A673 (cell line): ENCODE results near the gene ANKMY1. TPM values are rescaled to one million over a fixed set of nuclear protein-coding genes. Genes with fewer than 3 reads are reported as not detected.

Experiments
- BruUV-seq: library from RNA; stranded (reverse); fragments of 400-500 nt; replicated peaks from 2 replicates; lab custom pipeline; 2021; lab: Mats Ljungman, UMichigan
- CTCF ChIA-PET: fragments of 300-600 bp; sonication (Branson Sonifier 250); formaldehyde crosslinking; loops from one replicate; lab custom pipeline; 2022; ENCODE audit warnings: antibody characterized with exemption; lab: Charles Lee
- POLR2A ChIA-PET: fragments of 300-600 bp; sonication (Branson Sonifier 250); formaldehyde crosslinking; loops from one replicate; lab custom pipeline; 2022; ENCODE audit warnings: antibody characterized with exemption; ENCODE audit not compliant: low non-redundant PET; lab: Charles Lee
- DNase-seq: peaks from one replicate; pipeline ENCODE4 v3.0.0-alpha.2; 2015; ENCODE audit warnings: low spot score
- H3K27ac ChIP-seq: fragments of 200-600 bp; sonication (generic); 2 replicates; pipeline ENCODE4 v1.5.1; 2016; ENCODE audit warnings: mixed run types, low read depth, mild to moderate bottlenecking, mixed read lengths, antibody characterized with exemption, low read length; ENCODE audit not compliant: poor library complexity, severe bottlenecking
- H3K27me3 ChIP-seq: fragments of 200-600 bp; sonication (generic); replicated peaks from 2 replicates; pipeline ENCODE4 v1.6.1; 2017; ENCODE audit warnings: mixed run types, low read depth, mild to moderate bottlenecking, mixed read lengths, antibody characterized with exemption, low read length; ENCODE audit not compliant: insufficient read depth, poor library complexity
- H3K36me3 ChIP-seq: fragments of 200-600 bp; sonication (generic); 2 replicates; pipeline ENCODE4 v1.6.1; 2016; ENCODE audit warnings: mixed run types, mild to moderate bottlenecking, mixed read lengths, antibody characterized with exemption, low read length; ENCODE audit not compliant: insufficient read depth, poor library complexity, severe bottlenecking
- H3K4me1 ChIP-seq: fragments of 200-600 bp; sonication (generic); 2 replicates; pipeline ENCODE4 v1.6.1; 2017; ENCODE audit warnings: mixed run types, mild to moderate bottlenecking, mixed read lengths, antibody characterized with exemption, low read length; ENCODE audit not compliant: insufficient read depth, poor library complexity, severe bottlenecking
- H3K4me3 ChIP-seq: fragments of 200-600 bp; sonication (generic); 2 replicates; pipeline ENCODE4 v1.5.1; 2016; ENCODE audit warnings: low read depth, mixed run types, mild to moderate bottlenecking, mixed read lengths, low read length; ENCODE audit not compliant: poor library complexity, severe bottlenecking
- H3K9me3 ChIP-seq: fragments of 200-600 bp; sonication (generic); 2 replicates; pipeline ENCODE4 v1.6.1; 2016; ENCODE audit warnings: mixed run types, low read depth, mild to moderate bottlenecking, mixed read lengths, antibody characterized with exemption, low read length; ENCODE audit not compliant: poor library complexity, severe bottlenecking
- CTCF ChIP-seq: fragments of 300-800, 200-600 bp; sonication (generic); conservative IDR thresholded peaks from 2 replicates; pipeline ENCODE4 v1.5.1; 2017; ENCODE audit warnings: low read depth, mild to moderate bottlenecking, antibody characterized with exemption, low read length, moderate library complexity, mixed read lengths
- EZH2 ChIP-seq: fragments of 200-600 bp; sonication (generic); IDR thresholded peaks from 2 replicates; pipeline ENCODE4 v1.6.1; 2017; ENCODE audit warnings: borderline replicate concordance, low read depth, mild to moderate bottlenecking, mixed read lengths, antibody characterized with exemption, low read length; ENCODE audit not compliant: poor library complexity, severe bottlenecking
- intact Hi-C: fragments of 100-400 bp; cut with micrococcal nuclease; formaldehyde crosslinking; loops from one replicate; pipeline ENCODE4 v1.10.0; 2022; ENCODE audit not compliant: unreplicated experiment
- total RNA-seq: library from RNA; stranded (reverse); gene quantifications from 2 replicates; pipeline ENCODE4 v1.2.3, GENCODE V29; 2021

Gene ANKMY1
- total RNA-seq, 1 experiment from 2014 or later = 21.8 TPM

DNA sequence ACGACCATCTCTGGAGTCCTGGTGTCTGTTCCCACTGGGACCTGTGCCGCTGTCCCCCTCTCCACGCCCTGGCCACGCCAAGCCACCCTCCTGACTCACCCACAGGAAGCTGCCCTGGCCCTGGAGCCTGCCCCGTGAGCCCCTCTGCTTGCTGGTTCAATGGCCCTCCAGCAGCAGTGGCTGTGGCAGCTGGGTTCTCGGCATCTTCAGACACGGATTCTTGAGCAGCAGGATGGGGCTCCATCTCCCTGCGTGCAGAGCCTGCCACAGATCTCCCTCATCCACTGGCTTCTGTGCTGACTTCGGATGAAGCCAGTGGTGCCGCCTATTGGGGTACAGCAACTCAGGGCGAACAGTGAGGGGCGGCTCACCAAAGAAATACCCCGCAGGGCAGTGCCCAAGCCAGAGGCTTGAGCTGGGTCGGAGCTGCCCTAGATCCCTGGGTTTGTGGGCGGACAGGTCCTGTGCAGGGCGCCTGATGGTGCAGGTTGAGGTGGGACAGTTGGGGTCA lies 42.7 kb upstream of the ANKMY1 start:
- POLR2A ChIA-PET = no interaction called here
- no peak for DNase-seq
- H3K27me3 ChIP-seq = no peaks in the 10 kb centered on the region
- no TSS peak for BruUV-seq
- no peaks in the 10 kb centered on the region for H3K4me1 ChIP-seq
- no peak overlapping the region for H3K4me3 ChIP-seq
- TF ChIP-seq EZH2 (no peak), CTCF (no peak)
- intact Hi-C loops = no loop called here
- CTCF ChIA-PET = no interaction called here
- no peak overlapping the region for H3K27ac ChIP-seq
- H3K36me3 ChIP-seq = peaks cover 7% of the 10 kb centered on the region
- no peaks in the 10 kb centered on the region for H3K9me3 ChIP-seq

DNA sequence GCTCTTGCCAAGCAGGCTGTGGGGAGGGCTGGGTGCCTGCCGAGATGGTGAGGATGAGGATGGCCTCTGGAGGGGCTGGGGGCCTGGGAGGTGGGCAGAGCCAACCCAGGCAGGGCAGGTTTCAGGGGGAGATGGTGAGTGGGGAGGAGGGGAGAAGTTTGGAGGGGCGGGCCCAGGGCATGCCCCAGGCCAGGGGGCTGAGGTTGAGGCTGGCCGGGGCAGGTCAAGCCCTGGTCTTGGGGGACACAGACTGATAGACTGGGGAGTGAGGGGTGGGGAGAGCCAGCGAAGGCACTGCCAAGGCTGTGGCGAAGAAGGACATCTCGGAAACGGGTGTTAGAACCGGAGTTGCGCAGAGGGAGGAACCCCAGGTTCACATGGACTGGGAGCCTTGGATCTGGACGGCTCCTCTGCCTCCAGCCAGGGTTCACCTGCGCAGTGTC lies 41.4 kb upstream of the ANKMY1 start:
- ChIA-PET CTCF (no interaction called here), POLR2A (no interaction called here)
- no peak for TF ChIP-seq CTCF
- TF ChIP-seq EZH2 = no peak
- Histone ChIP-seq H3K27ac (no peak overlapping the region), H3K4me1 (no peaks in the 10 kb centered on the region), H3K36me3 (peaks cover 7% of the 10 kb centered on the region), H3K27me3 (no peaks in the 10 kb centered on the region), H3K4me3 (no peak overlapping the region), H3K9me3 (no peaks in the 10 kb centered on the region)
- no peak for DNase-seq
- intact Hi-C loops = no loop called here
- BruUV-seq = no TSS peak

GRCh38 chr2:240598311-240598911 lies 40.6 kb upstream of the ANKMY1 start:
- no peaks in the 10 kb centered on the region for H3K9me3 ChIP-seq
- TF ChIP-seq EZH2 (no peak), CTCF (no peak)
- ChIA-PET CTCF (no interaction called here), POLR2A (no interaction called here)
- no peak for DNase-seq
- peaks cover 7% of the 10 kb centered on the region for H3K36me3 ChIP-seq
- no TSS peak for BruUV-seq
- intact Hi-C loops = no loop called here
- H3K4me3 ChIP-seq = no peak overlapping the region
- no peaks in the 10 kb centered on the region for H3K4me1 ChIP-seq
- H3K27ac ChIP-seq = no peak overlapping the region
- H3K27me3 ChIP-seq = no peaks in the 10 kb centered on the region
